ENCODE measurements around the gene DLG2.

DLG2 gene

GRCh38 chr11:83791557-83791956 is 1835.6 kb downstream of the DLG2 start:
- H3K4me3 Mint-ChIP-seq = no peak overlapping the region
- no peak overlapping the region for H3K27ac Mint-ChIP-seq
- no peak for DNase-seq
- H3K4me1 Mint-ChIP-seq = no peaks in the 10 kb centered on the region
- TF ChIP-seq, protein P1, sequence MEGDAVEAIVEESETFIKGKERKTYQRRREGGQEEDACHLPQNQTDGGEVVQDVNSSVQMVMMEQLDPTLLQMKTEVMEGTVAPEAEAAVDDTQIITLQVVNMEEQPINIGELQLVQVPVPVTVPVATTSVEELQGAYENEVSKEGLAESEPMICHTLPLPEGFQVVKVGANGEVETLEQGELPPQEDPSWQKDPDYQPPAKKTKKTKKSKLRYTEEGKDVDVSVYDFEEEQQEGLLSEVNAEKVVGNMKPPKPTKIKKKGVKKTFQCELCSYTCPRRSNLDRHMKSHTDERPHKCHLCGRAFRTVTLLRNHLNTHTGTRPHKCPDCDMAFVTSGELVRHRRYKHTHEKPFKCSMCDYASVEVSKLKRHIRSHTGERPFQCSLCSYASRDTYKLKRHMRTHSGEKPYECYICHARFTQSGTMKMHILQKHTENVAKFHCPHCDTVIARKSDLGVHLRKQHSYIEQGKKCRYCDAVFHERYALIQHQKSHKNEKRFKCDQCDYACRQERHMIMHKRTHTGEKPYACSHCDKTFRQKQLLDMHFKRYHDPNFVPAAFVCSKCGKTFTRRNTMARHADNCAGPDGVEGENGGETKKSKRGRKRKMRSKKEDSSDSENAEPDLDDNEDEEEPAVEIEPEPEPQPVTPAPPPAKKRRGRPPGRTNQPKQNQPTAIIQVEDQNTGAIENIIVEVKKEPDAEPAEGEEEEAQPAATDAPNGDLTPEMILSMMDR (IDR thresholded peaks at IDR 0.05) = no peak
- no peaks in the 10 kb centered on the region for H3K36me3 Mint-ChIP-seq (ENCODE audit: low read depth)
- H3K27me3 Mint-ChIP-seq (ENCODE audit: low read depth, poor library complexity) = no peaks in the 10 kb centered on the region
- H3K9me3 Mint-ChIP-seq = no peaks in the 10 kb centered on the region

GRCh38 chr11:83785942-83786341 is 1841.2 kb downstream of the DLG2 start:
- no peak overlapping the region for H3K27ac Mint-ChIP-seq
- no peak overlapping the region for H3K4me3 Mint-ChIP-seq
- no peak for DNase-seq
- no peaks in the 10 kb centered on the region for H3K36me3 Mint-ChIP-seq (ENCODE audit: low read depth)
- no peaks in the 10 kb centered on the region for H3K27me3 Mint-ChIP-seq (ENCODE audit: low read depth, poor library complexity)
- TF ChIP-seq, protein P1 (IDR thresholded peaks at IDR 0.05) = no peak
- H3K4me1 Mint-ChIP-seq = no peaks in the 10 kb centered on the region
- no peaks in the 10 kb centered on the region for H3K9me3 Mint-ChIP-seq

- H3K9me3 Mint-ChIP-seq = no peaks in the 10 kb centered on the region
- H3K36me3 Mint-ChIP-seq (ENCODE audit: low read depth) = no peaks in the 10 kb centered on the region
- no peak for DNase-seq
These were observed 1842.7 kb downstream of the DLG2 start for GRCh38 chr11:83784419-83784818.

GRCh38 chr11:83782329-83782728 is 1844.8 kb downstream of the DLG2 start:
- H3K27ac Mint-ChIP-seq = no peak overlapping the region

More at GRCh38 chr11:83784419-83784818, 1842.7 kb downstream of the DLG2 start:
- Mint-ChIP-seq H3K4me1 (no peaks in the 10 kb centered on the region), H3K27me3 (ENCODE audit: low read depth, poor library complexity) (no peaks in the 10 kb centered on the region), H3K27ac (no peak overlapping the region), H3K4me3 (no peak overlapping the region)
- TF ChIP-seq, protein P1 (IDR thresholded peaks at IDR 0.05) = no peak

GRCh38 chr11:83779876-83780275 is 1847.3 kb downstream of the DLG2 start:
- Mint-ChIP-seq H3K27me3 (ENCODE audit: low read depth, poor library complexity) (no peaks in the 10 kb centered on the region), H3K4me3 (no peak overlapping the region), H3K9me3 (no peaks in the 10 kb centered on the region), H3K36me3 (ENCODE audit: low read depth) (no peaks in the 10 kb centered on the region), H3K4me1 (no peaks in the 10 kb centered on the region), H3K27ac (no peak overlapping the region)
- no peak for DNase-seq
- TF ChIP-seq, protein P1 (IDR thresholded peaks at IDR 0.05) = no peak

More at GRCh38 chr11:83782329-83782728, 1844.8 kb downstream of the DLG2 start:
- no peaks in the 10 kb centered on the region for H3K36me3 Mint-ChIP-seq (ENCODE audit: low read depth)
- no peaks in the 10 kb centered on the region for H3K4me1 Mint-ChIP-seq
- H3K4me3 Mint-ChIP-seq = no peak overlapping the region
- TF ChIP-seq, protein P1 (IDR thresholded peaks at IDR 0.05) = no peak
- H3K9me3 Mint-ChIP-seq = no peaks in the 10 kb centered on the region
- H3K27me3 Mint-ChIP-seq (ENCODE audit: low read depth, poor library complexity) = no peaks in the 10 kb centered on the region
- DNase-seq = no peak

- H3K9me3 Mint-ChIP-seq = no peaks in the 10 kb centered on the region
- no peaks in the 10 kb centered on the region for H3K4me1 Mint-ChIP-seq
- DNase-seq = no peak
- H3K4me3 Mint-ChIP-seq = no peak overlapping the region
- TF ChIP-seq, protein P1 (IDR thresholded peaks at IDR 0.05) = no peak
- H3K27ac Mint-ChIP-seq = no peak overlapping the region
- no peaks in the 10 kb centered on the region for H3K27me3 Mint-ChIP-seq (ENCODE audit: low read depth, poor library complexity)
- H3K36me3 Mint-ChIP-seq (ENCODE audit: low read depth) = no peaks in the 10 kb centered on the region
These were observed 1848.5 kb downstream of the DLG2 start for GRCh38 chr11:83778596-83778995.

Data from nephron progenitor cell (in vitro differentiated cells).